ENCODE measurements around the gene MAGI3.

MAGI3 gene

GRCh38 chr1:113659556-113659955, 269.2 kb downstream of the MAGI3 start:
- no peaks in the 10 kb centered on the region for H3K9me3 ChIP-seq (ENCODE audit: insufficient read depth, low read depth, low read length)
- no peak overlapping the region for H3K4me3 ChIP-seq (ENCODE audit: low read depth, low read length)
- H3K4me1 ChIP-seq (ENCODE audit: control insufficient read depth in 1 of 2, insufficient read depth in 2 of 2, low read length in 2 of 2), result no peaks in the 10 kb centered on the region
- WGBS (ENCODE audit: extremely low coverage, insufficient coverage, insufficient read length), result no CpG with 5 or more reads among the region's 4 CpGs
- no peak overlapping the region for H2AK5ac ChIP-seq (ENCODE audit: low read length)
- no peak for DNase-seq
- H2BK12ac ChIP-seq (ENCODE audit: low read length), result no peak overlapping the region
- no peaks in the 10 kb centered on the region for H3K27me3 ChIP-seq (ENCODE audit: insufficient read depth, low read length)
- H3K14ac ChIP-seq (ENCODE audit: low read length), result no peak overlapping the region
- H2BK5ac ChIP-seq (ENCODE audit: low read depth, low read length, poor library complexity), result no peak overlapping the region
- no peak overlapping the region for H3K23ac ChIP-seq (ENCODE audit: low read length)
- no peak overlapping the region for H4K8ac ChIP-seq (ENCODE audit: low read depth, low read length)
- no peaks in the 10 kb centered on the region for H3K79me1 ChIP-seq (ENCODE audit: low read length)
- no peak overlapping the region for H3K27ac ChIP-seq (ENCODE audit: low read depth, low read length)
- H4K12ac ChIP-seq (ENCODE audit: low read depth, low read length), result no peak overlapping the region
- no peak overlapping the region for H4K91ac ChIP-seq (ENCODE audit: low read depth, low read length)
- H3K4ac ChIP-seq (ENCODE audit: low read depth, low read length), result no peak overlapping the region
- no peak overlapping the region for H3K9ac ChIP-seq (ENCODE audit: low read length)
- no peaks in the 10 kb centered on the region for H3K79me2 ChIP-seq (ENCODE audit: control insufficient read depth, insufficient read depth, low read length, poor library complexity)
- no peak overlapping the region for H2BK120ac ChIP-seq (ENCODE audit: insufficient read depth, low read length, poor library complexity)
- H3K36me3 ChIP-seq (ENCODE audit: control insufficient read depth in 1 of 2, insufficient read depth in 2 of 2, low read length in 2 of 2), result peaks cover 1 to 7% of the 10 kb centered on the region in 2 experiments
- no peak overlapping the region for H3K18ac ChIP-seq (ENCODE audit: low read length)
- H2AFZ ChIP-seq (ENCODE audit: insufficient read depth, low read length, poor library complexity), result no peak overlapping the region
- no peak overlapping the region for H3K4me2 ChIP-seq (ENCODE audit: low read length)

- Histone ChIP-seq H3K23ac (ENCODE audit: low read length) (no peak overlapping the region), H4K12ac (ENCODE audit: low read depth, low read length) (no peak overlapping the region)
- WGBS (ENCODE audit: extremely low coverage, insufficient coverage, insufficient read length), result no CpG with 5 or more reads among the region's 3 CpGs
These were observed 269.8 kb downstream of the MAGI3 start for GRCh38 chr1:113660088-113660487.

GRCh38 chr1:113662101-113662500, 271.8 kb downstream of the MAGI3 start:
- H4K12ac ChIP-seq (ENCODE audit: low read depth, low read length), result no peak overlapping the region
- H3K4me1 ChIP-seq (ENCODE audit: control insufficient read depth in 1 of 2, insufficient read depth in 2 of 2, low read length in 2 of 2), result no peaks in the 10 kb centered on the region
- H3K27me3 ChIP-seq (ENCODE audit: insufficient read depth, low read length), result no peaks in the 10 kb centered on the region
- DNase-seq, result no peak
- H2BK120ac ChIP-seq (ENCODE audit: insufficient read depth, low read length, poor library complexity), result no peak overlapping the region
- H3K4me2 ChIP-seq (ENCODE audit: low read length), result no peak overlapping the region
- no peaks in the 10 kb centered on the region for H3K79me2 ChIP-seq (ENCODE audit: control insufficient read depth, insufficient read depth, low read length, poor library complexity)
- no peak overlapping the region for H3K23ac ChIP-seq (ENCODE audit: low read length)
- no peaks in the 10 kb centered on the region for H3K9me3 ChIP-seq (ENCODE audit: insufficient read depth, low read depth, low read length)
- no peak overlapping the region for H3K4ac ChIP-seq (ENCODE audit: low read depth, low read length)
- H2AK5ac ChIP-seq (ENCODE audit: low read length), result no peak overlapping the region
- no peak overlapping the region for H3K27ac ChIP-seq (ENCODE audit: low read depth, low read length)
- H2AFZ ChIP-seq (ENCODE audit: insufficient read depth, low read length, poor library complexity), result no peak overlapping the region
- no peak overlapping the region for H4K91ac ChIP-seq (ENCODE audit: low read depth, low read length)
- no peak overlapping the region for H3K9ac ChIP-seq (ENCODE audit: low read length)
- no peak overlapping the region for H3K4me3 ChIP-seq (ENCODE audit: low read depth, low read length)
- no peak overlapping the region for H4K8ac ChIP-seq (ENCODE audit: low read depth, low read length)
- H2BK5ac ChIP-seq (ENCODE audit: low read depth, low read length, poor library complexity), result no peak overlapping the region
- H3K79me1 ChIP-seq (ENCODE audit: low read length), result no peaks in the 10 kb centered on the region
- H3K18ac ChIP-seq (ENCODE audit: low read length), result no peak overlapping the region
- no peak overlapping the region for H2BK12ac ChIP-seq (ENCODE audit: low read length)
- no peak overlapping the region for H3K14ac ChIP-seq (ENCODE audit: low read length)
- no CpG with 5 or more reads among the region's 1 CpG for WGBS (ENCODE audit: extremely low coverage, insufficient coverage, insufficient read length)
- peaks cover 1 to 7% of the 10 kb centered on the region in 2 experiments for H3K36me3 ChIP-seq (ENCODE audit: control insufficient read depth in 1 of 2, insufficient read depth in 2 of 2, low read length in 2 of 2)

More at GRCh38 chr1:113660088-113660487, 269.8 kb downstream of the MAGI3 start:
- H2BK120ac ChIP-seq (ENCODE audit: insufficient read depth, low read length, poor library complexity), result no peak overlapping the region
- H3K27ac ChIP-seq (ENCODE audit: low read depth, low read length), result no peak overlapping the region
- no peak overlapping the region for H3K4ac ChIP-seq (ENCODE audit: low read depth, low read length)
- no peak overlapping the region for H3K4me3 ChIP-seq (ENCODE audit: low read depth, low read length)
- no peaks in the 10 kb centered on the region for H3K79me1 ChIP-seq (ENCODE audit: low read length)
- DNase-seq, result no peak
- H3K4me1 ChIP-seq (ENCODE audit: control insufficient read depth in 1 of 2, insufficient read depth in 2 of 2, low read length in 2 of 2), result no peaks in the 10 kb centered on the region
- H2BK12ac ChIP-seq (ENCODE audit: low read length), result no peak overlapping the region
- H4K91ac ChIP-seq (ENCODE audit: low read depth, low read length), result no peak overlapping the region
- H3K27me3 ChIP-seq (ENCODE audit: insufficient read depth, low read length), result no peaks in the 10 kb centered on the region
- H2BK5ac ChIP-seq (ENCODE audit: low read depth, low read length, poor library complexity), result no peak overlapping the region
- no peak overlapping the region for H2AK5ac ChIP-seq (ENCODE audit: low read length)
- no peaks in the 10 kb centered on the region for H3K79me2 ChIP-seq (ENCODE audit: control insufficient read depth, insufficient read depth, low read length, poor library complexity)
- no peak overlapping the region for H3K9ac ChIP-seq (ENCODE audit: low read length)
- no peak overlapping the region for H4K8ac ChIP-seq (ENCODE audit: low read depth, low read length)
- H3K18ac ChIP-seq (ENCODE audit: low read length), result no peak overlapping the region
- H3K36me3 ChIP-seq (ENCODE audit: control insufficient read depth in 1 of 2, insufficient read depth in 2 of 2, low read length in 2 of 2), result peaks cover 1 to 7% of the 10 kb centered on the region in 2 experiments
- H3K14ac ChIP-seq (ENCODE audit: low read length), result no peak overlapping the region
- H3K9me3 ChIP-seq (ENCODE audit: insufficient read depth, low read depth, low read length), result no peaks in the 10 kb centered on the region
- no peak overlapping the region for H2AFZ ChIP-seq (ENCODE audit: insufficient read depth, low read length, poor library complexity)
- H3K4me2 ChIP-seq (ENCODE audit: low read length), result no peak overlapping the region

- Histone ChIP-seq H3K79me2 (ENCODE audit: control insufficient read depth, insufficient read depth, low read length, poor library complexity) (no peaks in the 10 kb centered on the region), H3K14ac (ENCODE audit: low read length) (no peak overlapping the region), H2BK5ac (ENCODE audit: low read depth, low read length, poor library complexity) (no peak overlapping the region), H2AFZ (ENCODE audit: insufficient read depth, low read length, poor library complexity) (no peak overlapping the region), H3K4ac (ENCODE audit: low read depth, low read length) (no peak overlapping the region), H3K9ac (ENCODE audit: low read length) (no peak overlapping the region), H3K27me3 (ENCODE audit: insufficient read depth, low read length) (no peaks in the 10 kb centered on the region), H3K23ac (ENCODE audit: low read length) (no peak overlapping the region), H4K91ac (ENCODE audit: low read depth, low read length) (no peak overlapping the region), H3K4me3 (ENCODE audit: low read depth, low read length) (no peak overlapping the region), H3K79me1 (ENCODE audit: low read length) (no peaks in the 10 kb centered on the region), H3K9me3 (ENCODE audit: insufficient read depth, low read depth, low read length) (no peaks in the 10 kb centered on the region), H3K4me1 (ENCODE audit: control insufficient read depth in 1 of 2, insufficient read depth in 2 of 2, low read length in 2 of 2) (no peaks in the 10 kb centered on the region), H4K8ac (ENCODE audit: low read depth, low read length) (no peak overlapping the region), H3K36me3 (ENCODE audit: control insufficient read depth in 1 of 2, insufficient read depth in 2 of 2, low read length in 2 of 2) (peaks cover 1 to 7% of the 10 kb centered on the region in 2 experiments), H3K4me2 (ENCODE audit: low read length) (no peak overlapping the region), H2BK12ac (ENCODE audit: low read length) (no peak overlapping the region), H3K18ac (ENCODE audit: low read length) (no peak overlapping the region), H4K12ac (ENCODE audit: low read depth, low read length) (no peak overlapping the region), H2BK120ac (ENCODE audit: insufficient read depth, low read length, poor library complexity) (no peak overlapping the region), H2AK5ac (ENCODE audit: low read length) (no peak overlapping the region), H3K27ac (ENCODE audit: low read depth, low read length) (no peak overlapping the region)
- DNase-seq, result peak in 1 of 2 donors; percentile 7
- WGBS (ENCODE audit: extremely low coverage, insufficient coverage, insufficient read length), result no CpG with 5 or more reads among the region's 5 CpGs
These were observed 273.0 kb downstream of the MAGI3 start for GRCh38 chr1:113663165-113663951.

Data from trophoblast cell (in vitro differentiated cells and primary cell).